LoVo (cell line): ENCODE data around the gene TRIM33.
A peak's percentile ranks its signal among the peaks of the same experiment; 100 is the strongest.
"Not testable (repeated sequence)": the region's sequence is repeated elsewhere in the genome, so short reads cannot be mapped to it uniquely, and the experiment has no call there.

Source experiments
- DNase-seq: peaks from one replicate; pipeline ENCODE4 v3.0.0-alpha.2; 2016; ENCODE audit warnings: low spot score

The TRIM33 gene

DNA sequence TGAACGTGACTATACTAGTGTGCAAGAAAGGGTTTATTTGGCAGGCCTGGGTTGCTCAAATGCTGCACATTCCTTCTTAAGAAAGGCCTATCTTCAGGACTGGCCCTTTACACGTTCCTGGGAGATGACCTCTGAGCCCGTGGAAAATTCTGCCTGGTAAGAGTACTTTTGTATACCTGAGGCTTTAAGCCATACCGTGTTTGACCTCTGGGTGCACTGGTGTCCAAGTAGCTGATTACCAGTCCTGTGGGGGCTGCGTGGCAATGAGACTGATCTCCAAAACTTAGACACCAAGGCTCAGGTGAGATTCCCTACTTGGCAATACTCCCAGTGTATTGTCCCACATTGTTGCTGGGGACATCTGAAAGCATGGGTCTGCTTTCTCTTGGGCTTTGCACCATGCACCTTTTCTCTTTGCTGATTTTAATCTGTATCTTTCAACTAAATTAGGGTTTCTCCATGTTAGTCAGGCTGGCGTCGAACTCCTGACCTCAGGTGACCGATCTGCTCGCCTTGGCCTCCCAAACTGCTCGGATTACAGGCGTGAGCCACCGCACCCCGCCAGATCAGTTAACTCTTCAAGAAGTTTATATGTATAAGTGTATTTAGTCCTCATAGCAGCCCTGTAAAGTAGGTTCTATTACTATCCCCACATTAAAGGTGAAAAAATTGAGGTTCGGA, 44.5 kb downstream of the TRIM33 start:
- DNase-seq, result no peak

DNA sequence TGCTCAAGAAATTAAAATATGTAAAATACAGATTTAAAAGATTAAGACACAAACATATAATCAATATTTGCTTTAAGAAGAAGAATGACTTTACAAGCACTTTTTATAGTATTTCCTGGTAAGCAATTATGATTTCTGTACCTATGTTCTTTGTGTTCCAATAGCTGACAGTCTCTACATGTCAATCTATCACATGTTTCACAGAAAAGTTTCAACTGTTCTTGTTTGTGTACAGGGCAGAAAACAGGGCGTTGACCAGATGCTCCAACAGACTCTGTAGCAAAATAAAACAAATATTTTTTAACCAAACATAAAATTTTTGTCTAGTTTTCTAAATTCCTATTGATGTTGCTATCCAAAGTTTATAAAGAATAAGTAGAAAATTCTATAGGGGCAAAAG, 48.0 kb downstream of the TRIM33 start:
- DNase-seq, result no peak

DNA sequence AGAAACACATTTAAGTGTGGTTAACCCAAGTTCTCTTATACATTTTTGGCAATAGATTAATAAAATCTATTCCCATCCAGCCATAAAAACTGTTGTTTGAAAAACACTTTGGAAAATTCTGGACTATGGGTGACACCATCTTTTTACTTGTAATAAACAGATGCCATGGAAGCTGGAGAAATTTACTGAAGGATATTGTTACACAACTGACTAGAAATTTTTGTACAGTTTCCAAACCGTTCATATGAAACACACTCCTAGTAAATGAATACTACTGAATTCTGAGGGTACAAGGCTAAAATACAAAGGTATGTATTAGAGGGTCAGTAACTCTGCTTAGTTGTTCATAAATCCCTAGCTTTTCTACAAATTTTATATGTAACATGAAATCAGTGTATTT, 48.7 kb downstream of the TRIM33 start:
- DNase-seq, result no peak

DNA sequence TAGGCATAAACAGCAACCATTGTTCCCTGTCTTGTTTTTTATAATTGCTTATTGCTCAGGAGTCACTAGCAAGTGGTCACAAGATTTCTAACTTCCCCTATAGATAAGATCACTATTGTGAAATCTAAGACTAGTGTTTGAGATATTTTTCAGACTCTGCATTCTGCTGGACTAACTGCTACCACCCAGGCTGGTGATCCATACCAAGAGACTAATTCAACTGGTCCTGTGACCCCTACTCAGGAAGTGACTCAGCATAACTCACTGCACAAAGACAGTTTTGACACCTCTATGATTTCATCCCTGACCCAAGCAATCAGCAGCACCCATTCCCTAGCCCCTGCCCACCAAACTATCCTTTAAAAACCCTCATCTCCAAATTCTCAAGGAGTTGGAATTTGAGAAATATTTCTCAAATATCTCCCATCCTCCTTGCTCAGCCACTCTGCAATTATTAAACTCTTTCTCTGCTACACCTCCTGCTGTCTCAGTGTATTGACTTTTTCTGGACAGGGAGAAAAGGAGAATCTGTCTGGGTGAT, 52.7 kb downstream of the TRIM33 start:
- peak; percentile 23 for DNase-seq

DNA sequence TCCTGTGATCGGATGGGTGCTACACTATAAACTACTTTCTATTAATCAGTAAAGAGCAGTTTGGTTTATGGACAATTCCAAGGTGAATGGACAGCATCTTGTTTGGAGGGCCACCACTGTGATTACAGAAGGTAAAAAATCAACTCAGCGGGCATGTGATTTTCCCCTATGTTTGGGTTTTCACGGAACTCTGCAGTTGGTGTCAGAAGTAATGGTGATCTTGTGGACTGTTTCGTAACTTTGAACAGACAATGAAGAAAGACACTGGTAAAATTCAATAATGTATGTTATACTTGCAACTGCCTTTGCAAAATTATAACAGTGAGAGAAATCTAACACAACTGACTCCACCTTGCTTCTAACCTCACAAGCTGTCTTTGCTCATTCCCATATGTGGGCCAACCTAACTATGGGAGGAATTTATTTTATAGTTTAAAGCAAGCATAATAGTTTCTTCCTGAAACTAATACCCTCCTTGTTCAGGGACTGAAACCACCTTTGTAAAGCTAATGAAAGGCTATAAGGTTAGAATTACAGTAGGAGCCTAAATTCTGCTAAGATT, 53.2 kb downstream of the TRIM33 start:
- DNase-seq, result no peak

DNA sequence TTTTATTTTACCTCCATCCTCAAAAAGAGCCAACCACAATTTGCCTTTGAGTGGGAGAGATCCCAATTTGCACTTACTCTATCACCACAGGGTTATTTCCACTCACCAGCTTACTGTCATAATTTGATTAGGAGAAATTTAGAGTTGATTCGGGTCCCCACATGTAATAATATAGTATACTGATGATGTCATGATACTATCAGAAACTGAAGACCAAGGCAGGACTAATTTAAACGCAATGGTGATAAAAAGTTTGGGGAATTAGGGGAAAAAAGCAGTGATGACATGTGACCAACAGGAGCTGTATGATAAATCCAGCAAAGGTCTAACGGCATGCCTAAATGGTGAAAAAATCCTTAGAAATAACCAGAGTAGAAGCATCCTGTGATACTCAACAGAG, 54.4 kb downstream of the TRIM33 start:
- DNase-seq, result no peak

DNA sequence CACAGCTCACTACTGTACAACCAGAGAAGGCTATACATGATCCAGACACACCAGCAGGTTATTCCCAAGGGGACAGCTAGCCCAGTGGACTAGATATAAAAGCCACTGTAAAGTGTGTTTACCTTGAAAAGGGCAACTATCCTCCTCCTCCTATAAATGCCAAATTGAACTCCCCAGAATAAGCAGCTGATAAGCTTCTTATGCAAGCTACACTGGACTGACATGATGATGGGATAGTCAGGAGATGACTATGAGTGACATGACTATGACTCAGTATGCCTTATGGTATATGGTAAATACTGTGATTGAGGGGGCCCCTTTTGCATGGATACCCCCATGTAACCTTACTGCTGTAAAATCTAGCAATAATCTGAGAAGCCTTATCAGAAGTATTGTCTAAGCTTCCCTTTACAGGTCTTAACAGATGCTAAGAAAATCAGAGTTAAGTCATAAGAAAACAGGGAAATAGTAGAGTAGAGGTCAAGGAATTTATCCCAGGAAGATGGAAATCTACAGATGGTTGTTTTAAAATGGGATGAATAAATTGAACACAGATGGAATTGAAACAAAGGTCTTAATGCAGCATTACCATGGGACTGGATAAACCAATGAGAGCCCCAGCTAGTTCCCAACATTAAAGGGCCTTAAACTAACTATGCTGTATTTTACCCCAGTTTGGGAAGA, 55.8 kb downstream of the TRIM33 start:
- DNase-seq, result no peak

DNA sequence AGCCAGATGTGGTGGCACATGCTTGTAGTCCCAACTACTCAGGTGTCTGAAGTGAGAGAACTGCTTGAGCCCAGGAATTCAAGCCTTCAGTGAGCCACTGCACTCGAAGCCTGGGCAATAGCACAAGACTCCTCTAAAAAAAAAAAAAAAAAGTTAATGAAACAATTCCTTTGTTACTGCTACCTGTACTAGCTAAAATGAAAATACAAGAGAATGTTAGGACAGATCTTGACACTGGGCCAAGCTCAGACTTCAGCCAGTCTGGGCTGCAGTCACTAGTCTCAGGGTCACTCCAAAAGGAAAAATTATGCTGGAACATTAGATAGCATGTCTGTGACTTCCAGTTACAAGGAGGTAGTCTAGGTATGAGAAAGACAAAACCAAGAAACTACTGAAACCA, 56.5 kb downstream of the TRIM33 start:
- no peak for DNase-seq

DNA sequence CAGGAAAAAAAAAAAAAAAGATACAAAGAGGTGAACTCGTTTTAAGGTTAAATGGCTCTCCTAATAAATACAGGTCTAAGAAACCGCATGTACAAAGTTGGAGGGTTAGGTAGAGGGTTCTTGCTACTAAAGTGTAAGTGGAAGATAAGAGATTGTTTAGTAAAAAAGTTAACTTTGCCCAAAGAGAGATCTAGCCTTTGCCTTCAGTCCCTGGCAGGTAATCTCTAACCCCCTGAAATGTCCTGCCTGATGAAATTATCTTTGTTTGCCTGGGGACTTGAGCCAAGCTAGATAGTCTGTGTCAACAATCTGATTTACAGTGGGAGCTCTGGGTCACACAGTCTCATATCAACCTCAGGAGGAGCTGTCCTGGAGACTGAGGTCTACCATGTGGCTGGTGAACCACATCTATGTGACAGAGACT, 57.6 kb downstream of the TRIM33 start:
- no peak for DNase-seq

DNA sequence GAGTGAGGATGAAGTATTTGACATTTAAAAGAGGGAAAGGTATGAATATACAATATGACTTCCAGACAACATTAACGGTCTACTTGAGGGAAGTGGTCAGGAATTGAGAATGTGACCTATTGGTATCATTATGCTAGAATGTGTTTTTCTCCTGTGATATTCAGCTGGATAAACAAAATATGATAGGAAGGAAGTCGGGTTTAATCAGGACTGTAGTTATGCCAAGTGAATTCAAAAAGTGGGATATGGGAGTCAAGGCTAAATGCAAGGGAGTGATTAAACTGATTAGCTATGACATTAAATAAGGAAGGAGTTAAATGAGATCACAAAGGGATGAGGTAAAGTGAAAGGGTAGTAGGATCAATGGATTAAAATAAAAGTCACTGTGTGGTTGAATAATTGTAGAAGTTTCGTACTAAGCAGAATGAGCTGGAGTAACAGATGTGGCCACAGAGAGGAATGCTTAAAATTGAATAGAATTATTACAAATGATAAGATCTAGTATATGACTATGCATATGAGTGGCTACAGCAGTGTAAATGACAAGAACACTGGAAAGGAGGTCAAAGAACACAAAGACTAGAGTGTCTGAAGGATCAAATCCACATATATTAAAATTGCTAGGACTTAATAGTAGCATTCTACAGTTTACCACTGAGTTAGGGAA, 62.5 kb downstream of the TRIM33 start:
- DNase-seq, result no peak

DNA sequence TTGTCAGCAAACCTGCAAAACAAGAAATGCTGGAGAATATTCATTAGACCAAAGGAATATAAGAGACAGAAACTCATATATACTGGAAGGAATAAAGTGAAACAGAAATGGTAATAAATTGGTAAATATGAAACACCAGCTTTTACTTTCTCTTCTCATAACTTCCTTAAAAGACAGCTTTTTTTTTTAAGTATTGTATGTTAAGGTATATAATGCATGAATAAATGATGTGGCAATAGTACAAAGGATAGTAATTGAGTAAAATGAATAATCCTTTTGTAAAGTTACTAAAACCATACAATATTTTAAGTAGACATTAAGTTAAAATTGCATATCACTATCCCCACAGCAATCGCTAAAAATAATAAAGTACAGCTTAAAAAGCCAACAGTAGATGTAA, 64.8 kb downstream of the TRIM33 start:
- DNase-seq, result no peak

DNA sequence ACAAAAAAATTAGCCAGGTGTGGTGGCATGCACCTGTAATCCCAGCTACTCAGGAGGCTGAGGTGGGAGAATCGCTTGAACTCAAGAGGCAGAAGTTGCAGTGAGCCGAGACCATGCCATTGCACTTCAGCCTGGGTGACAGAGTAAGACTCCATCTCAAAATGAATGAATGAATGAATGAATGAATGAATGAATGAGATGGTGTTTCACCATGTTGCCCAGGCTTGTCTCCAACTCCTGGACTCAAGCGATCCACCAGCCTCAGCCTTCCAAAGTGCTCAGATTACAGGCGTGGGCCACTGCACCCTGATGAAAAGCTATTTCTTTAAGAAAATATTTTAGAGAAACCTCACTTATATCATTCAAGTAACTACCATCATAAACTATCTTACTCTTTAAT, 67.8 kb downstream of the TRIM33 start:
- not testable (repeated sequence) for DNase-seq

DNA sequence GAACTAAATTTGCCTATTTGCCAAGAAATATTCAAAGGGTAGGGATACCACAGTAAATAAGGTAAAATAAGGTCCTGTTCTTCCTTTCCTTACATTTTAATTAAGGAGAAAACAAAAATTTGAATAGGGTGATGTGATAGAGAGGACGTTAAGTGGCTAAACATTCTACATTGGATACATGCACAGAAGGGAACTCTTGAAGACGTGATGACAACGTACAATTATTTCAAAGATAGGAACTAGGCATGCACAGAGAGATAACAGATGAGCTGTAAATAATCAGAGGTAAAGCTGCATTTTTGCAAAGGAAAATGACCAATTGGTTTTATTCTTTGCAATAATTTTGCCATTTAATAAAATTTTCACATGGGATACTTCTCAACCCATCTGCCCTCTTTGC, 69.7 kb downstream of the TRIM33 start:
- DNase-seq, result no peak

DNA sequence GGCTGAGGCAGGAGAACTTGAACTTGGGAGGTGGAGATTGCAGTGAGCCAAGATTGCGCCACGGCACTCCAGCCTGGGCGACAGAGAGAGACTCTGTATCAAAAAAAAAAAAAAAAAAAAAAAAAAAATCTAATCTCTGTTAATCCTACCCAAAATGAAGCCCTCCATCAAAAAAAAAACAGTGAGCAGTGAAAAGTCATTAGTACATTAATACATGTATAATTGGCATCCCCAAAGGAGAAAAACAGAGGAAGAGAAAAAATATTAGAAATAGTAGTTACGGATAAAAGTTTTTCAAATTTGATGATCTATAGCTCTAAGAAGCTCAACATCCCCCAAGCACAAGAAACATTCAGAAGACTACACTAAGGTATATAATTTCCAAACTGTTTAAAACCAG, 71.6 kb downstream of the TRIM33 start:
- no peak for DNase-seq

DNA sequence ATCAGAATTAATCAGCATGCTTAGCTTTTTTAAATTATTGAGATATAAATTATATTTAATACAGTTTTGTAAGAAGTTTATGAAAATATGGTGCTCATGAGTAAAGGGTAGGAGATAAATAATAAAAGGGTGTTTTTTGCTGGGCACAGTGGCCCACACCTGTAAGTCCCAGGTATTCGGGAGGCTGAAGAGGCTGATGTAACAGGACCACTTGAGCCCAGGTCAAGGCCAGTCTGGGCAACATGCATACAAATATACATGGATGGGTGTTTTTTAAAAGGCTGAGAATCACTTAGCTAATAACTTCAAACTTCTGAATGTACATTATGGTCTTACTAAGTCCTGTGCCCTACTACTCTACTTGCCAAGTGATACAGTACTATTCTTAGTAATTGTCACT, 73.2 kb downstream of the TRIM33 start:
- no peak for DNase-seq

DNA sequence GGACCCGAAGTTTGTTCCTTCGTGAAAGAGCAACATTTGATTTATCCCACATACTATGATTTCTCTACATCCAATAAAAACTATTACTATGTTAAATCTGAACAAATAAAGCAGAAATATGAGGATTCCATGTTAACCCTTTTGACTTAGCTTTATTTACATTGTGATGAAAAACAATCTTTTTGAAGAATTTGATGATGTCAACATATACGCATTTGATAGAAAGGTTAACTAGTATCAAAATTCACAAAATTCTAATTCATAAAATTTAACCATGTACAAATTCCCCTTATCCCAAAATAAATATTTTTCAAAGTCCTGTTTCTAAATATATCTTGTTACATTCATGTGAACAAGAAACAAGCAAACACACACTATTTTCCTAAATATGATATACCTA, 74.2 kb downstream of the TRIM33 start:
- DNase-seq, result no peak

DNA sequence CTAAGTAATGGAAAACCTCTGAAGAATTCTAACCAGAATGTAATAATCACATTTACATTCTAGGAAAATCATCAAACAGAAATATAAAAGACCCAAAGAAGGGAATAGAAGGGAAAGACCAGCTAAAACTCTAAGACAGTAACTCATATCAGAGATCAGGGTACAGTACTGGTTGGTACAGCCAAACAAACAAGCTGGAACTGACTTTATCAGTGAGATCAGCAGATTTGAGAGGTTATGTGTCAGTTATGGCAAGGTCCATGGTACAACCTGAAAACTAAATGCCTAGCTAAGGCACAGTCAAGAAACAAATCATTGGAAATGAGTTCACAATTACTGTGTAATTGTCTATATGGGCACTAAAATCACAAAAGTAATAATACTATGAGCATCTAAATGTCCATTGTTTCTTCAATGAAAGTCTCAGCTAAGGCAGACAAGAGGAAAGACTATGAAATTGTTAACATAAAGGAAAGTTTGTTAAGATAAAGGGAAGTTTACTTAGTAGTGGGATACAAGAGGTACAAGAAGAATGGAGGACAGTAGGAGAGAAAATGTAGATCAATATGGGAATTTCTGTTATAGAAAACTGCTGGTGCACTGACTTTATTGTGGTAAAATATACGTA, 75.8 kb downstream of the TRIM33 start:
- DNase-seq, result no peak

DNA sequence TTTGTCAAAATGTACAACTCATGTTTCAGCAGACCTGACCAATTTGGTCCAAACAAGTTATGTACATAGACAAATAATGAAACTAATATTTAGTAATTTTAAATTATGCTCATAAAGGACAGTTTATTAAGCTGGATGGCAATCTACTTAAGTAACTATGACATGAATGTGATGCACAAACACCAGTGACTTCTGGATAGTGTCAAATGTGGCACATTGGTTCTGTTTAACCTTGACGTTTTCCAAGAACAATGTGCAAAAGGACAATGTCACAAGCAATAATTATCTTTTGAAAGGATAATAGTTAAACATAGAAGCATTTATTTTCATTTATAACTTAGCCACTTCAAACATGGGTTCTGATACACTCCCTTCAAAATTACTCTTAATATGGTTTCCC, 80.0 kb downstream of the TRIM33 start:
- DNase-seq, result no peak

DNA sequence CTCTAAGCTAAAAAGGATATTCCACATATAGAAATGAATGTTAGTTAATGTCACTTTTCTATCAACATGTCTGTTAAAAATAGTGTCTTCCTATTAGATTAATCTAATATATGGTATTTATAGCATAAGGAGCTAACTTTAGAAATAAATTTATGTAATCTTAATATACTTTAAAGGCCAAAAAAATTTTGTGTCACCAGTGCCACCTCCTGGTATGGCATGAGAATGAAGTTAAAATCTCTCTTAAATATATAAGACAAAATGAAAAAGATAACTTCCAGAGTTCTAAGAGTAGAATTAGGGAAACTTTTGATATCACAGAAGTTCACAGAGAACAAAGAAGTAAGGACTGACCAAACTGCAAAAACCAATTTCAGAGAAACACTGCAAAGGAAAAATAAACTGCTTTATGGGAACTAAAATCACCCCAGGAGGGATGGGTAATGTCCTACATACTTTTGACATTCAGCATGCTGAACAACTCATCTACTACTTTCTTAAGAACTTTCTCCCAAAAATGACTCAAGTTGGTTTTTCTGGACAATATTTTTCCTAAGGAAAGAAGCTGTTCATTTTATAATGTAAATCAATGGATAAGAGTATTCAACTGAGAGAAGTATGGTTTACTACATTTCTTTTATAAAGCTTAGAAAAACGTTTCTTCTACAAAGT, 82.8 kb downstream of the TRIM33 start:
- no peak for DNase-seq

DNA sequence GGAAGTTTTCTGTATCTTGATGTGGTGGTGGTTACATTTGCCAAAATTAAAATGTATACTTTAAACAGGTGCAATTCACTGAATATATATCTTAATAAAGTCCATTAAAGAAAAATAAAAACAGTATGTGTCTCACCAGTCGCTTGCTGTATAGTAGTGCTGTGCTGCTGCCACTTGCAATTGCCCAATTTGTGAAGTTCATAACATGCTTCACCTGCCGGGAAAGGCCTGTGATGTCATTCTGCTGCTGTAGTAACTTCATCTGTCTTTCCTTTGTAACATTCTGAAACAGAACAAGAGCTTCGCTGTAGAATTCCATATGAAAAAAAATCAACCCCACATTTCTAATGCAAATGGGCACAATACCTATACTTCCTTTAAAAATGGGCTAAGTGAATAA, 83.4 kb downstream of the TRIM33 start:
- no peak for DNase-seq

DNA sequence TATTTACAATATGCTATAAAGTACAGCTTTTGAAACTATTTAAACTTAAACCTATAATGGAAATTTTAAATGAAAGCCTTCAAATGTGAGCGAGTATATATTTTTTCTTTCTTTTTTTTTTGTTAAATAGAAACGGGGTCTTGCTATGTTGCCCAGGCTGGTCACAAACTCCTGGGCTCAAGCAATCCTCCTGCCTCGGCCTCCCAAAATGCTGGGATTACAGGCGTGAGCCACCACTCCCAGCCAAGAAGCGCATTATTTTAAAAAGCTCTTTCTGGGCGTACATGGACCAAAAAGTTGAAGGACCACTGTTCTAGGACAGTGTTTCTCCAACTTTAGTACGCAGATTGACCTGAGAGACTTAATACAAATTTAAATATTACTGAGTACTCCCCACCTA, 87.5 kb downstream of the TRIM33 start:
- no peak for DNase-seq

DNA sequence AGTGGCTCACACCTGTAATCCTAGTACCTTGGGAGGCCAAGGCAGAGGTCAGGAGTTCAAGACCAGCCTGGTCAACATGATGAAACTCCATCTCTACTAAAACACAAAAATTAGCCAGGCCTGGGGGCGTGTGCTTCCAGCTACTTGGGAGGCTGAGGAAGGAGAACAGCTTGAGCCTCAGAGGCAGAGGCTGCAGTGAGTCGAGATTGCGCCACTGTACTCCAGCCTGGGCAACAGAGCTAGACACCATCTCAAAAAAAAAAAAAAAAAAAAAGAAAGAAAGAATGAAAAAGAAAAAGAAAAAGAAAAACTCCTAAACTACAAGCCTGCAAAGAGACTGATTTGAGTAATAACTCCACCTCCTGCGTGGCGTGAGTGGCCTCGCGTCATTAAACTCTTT, 92.1 kb downstream of the TRIM33 start:
- not testable (repeated sequence) for DNase-seq
